H1 (cell line): Measurements from ENCODE around the gene TMEM108. TPM values are rescaled to one million over a fixed set of nuclear protein-coding genes. Genes with fewer than 3 reads are reported as not detected.

Source experiments
- CTCF ChIA-PET: fragments of 300-600 bp; sonication (Branson Sonifier 250); formaldehyde crosslinking; loops from one replicate; lab custom pipeline; 2021; ENCODE audit not compliant: partially characterized antibody; lab: Charles Lee
- POLR2A ChIA-PET: fragments of 300-600 bp; sonication (Branson Sonifier 250); formaldehyde crosslinking; loops from one replicate; lab custom pipeline; 2021; ENCODE audit warnings: inconsistent platforms; ENCODE audit not compliant: partially characterized antibody; lab: Charles Lee
- DNase-seq, 2 experiments: peaks; one replicate each; pipeline versions ENCODE4 v3.0.0 to v3.0.0-alpha.2; 2010 to 2022; ENCODE audit warnings: low spot score in 2 of 2, low read depth in 1 of 2, mixed read lengths in 1 of 2
- FAIRE-seq: peaks from 2 replicates; lab custom pipeline; 2011; peaks lifted over from hg19 to GRCh38; lab: Jason Lieb, UNC
- H2AFZ ChIP-seq: 2 replicates; pipeline ENCODE4 v1.8.1; 2012; ENCODE audit warnings: low read length, inconsistent platforms
- H2AK5ac ChIP-seq: 2 replicates; pipeline ENCODE4 v1.6.1; 2013; ENCODE audit warnings: low read depth, low read length
- H2BK120ac ChIP-seq: replicated peaks from 2 replicates; pipeline ENCODE3; 2013; ENCODE audit warnings: low read depth, low read length, inconsistent platforms
- H2BK12ac ChIP-seq: 2 replicates; pipeline ENCODE4 v1.6.1; 2013; ENCODE audit warnings: low read depth, low read length
- H2BK15ac ChIP-seq: 2 replicates; pipeline ENCODE4 v1.6.1; 2013; ENCODE audit warnings: low read length
- H2BK20ac ChIP-seq: 2 replicates; pipeline ENCODE4 v1.6.1; 2013; ENCODE audit warnings: low read length
- H2BK5ac ChIP-seq: 2 replicates; pipeline ENCODE4 v1.6.1; 2013; ENCODE audit warnings: low read depth, low read length
- H3K14ac ChIP-seq: 2 replicates; pipeline ENCODE4 v1.6.1; 2013; ENCODE audit warnings: inconsistent platforms; ENCODE audit not compliant: insufficient read length
- H3K18ac ChIP-seq: 2 replicates; pipeline ENCODE4 v1.6.1; 2013; ENCODE audit warnings: low read length; ENCODE audit errors: extremely low read depth
- H3K23ac ChIP-seq: 2 replicates; pipeline ENCODE4 v1.6.1; 2013; ENCODE audit warnings: inconsistent platforms; ENCODE audit not compliant: insufficient read length
- H3K23me2 ChIP-seq: 2 replicates; pipeline ENCODE4 v1.6.1; 2013; ENCODE audit warnings: low read depth, low read length
- H3K27ac ChIP-seq: 2 replicates; pipeline ENCODE4 v1.6.1; 2011; ENCODE audit warnings: low read depth, low read length, inconsistent platforms
- H3K27me3 ChIP-seq, 4 experiments: replicated peaks in 1 of 4; 1 replicate in 1 of 4; 2 replicates in 3 of 4; pipeline versions ENCODE4 v1.6.1 to v1.8.1; 2011 to 2013; ENCODE audit warnings: low read length in 3 of 4, mild to moderate bottlenecking in 3 of 4, inconsistent platforms in 2 of 4, mixed read lengths in 2 of 4, moderate library complexity in 1 of 4; ENCODE audit not compliant: control insufficient read depth in 3 of 4, insufficient read depth in 3 of 4; ENCODE audit errors: extremely low read depth in 1 of 4
- H3K36me3 ChIP-seq, 4 experiments: 2 replicates each; pipeline versions ENCODE4 v1.6.1 to v1.8.1; 2011 to 2013; ENCODE audit warnings: mild to moderate bottlenecking in 4 of 4, low read length in 3 of 4, moderate library complexity in 2 of 4, control low read depth in 1 of 4, inconsistent platforms in 1 of 4; ENCODE audit not compliant: insufficient read depth in 4 of 4, control insufficient read depth in 2 of 4
- H3K4ac ChIP-seq: replicated peaks from 2 replicates; pipeline ENCODE3; 2013; ENCODE audit warnings: low read length, low read depth, mixed read lengths, inconsistent platforms; ENCODE audit not compliant: insufficient read length
- H3K4me1 ChIP-seq, 4 experiments: replicated peaks in 1 of 4; 1 replicate in 1 of 4; 2 replicates in 3 of 4; pipeline versions ENCODE4 v1.6.1 to v1.8.1; 2011 to 2013; ENCODE audit warnings: low read length in 3 of 4, inconsistent platforms in 2 of 4, mixed read lengths in 1 of 4; ENCODE audit not compliant: insufficient read depth in 4 of 4, control insufficient read depth in 3 of 4
- H3K4me2 ChIP-seq, 2 experiments: 2 replicates each; pipeline versions ENCODE4 v1.6.1 to v1.8.1; 2011 to 2013; ENCODE audit warnings: low read depth in 2 of 2, low read length in 2 of 2, control low read depth in 1 of 2, inconsistent platforms in 1 of 2, mild to moderate bottlenecking in 1 of 2; ENCODE audit not compliant: insufficient read depth in 1 of 2
- H3K4me3 ChIP-seq, 4 experiments: fragments of 200-600, 300-600 bp in 1 of 4; sonication (generic), shearing (Covaris generic), sonication (Bioruptor Twin) in 1 of 4; 2 replicates each; pipeline versions ENCODE4 v1.5.1 to v1.8.1; 2011 to 2016; ENCODE audit warnings: low read length in 4 of 4, low read depth in 3 of 4, control low read depth in 2 of 4, inconsistent platforms in 2 of 4, mild to moderate bottlenecking in 2 of 4, mixed read lengths in 1 of 4, moderate library complexity in 1 of 4; ENCODE audit not compliant: insufficient read depth in 2 of 4; ENCODE audit errors: extremely low read depth in 1 of 4
- H3K56ac ChIP-seq: replicated peaks from 2 replicates; pipeline ENCODE3; 2013; ENCODE audit warnings: low read depth, mild to moderate bottlenecking, mixed read lengths, low read length, inconsistent platforms; ENCODE audit not compliant: insufficient read length
- H3K79me1 ChIP-seq: 2 replicates; pipeline ENCODE4 v1.6.1; 2013; ENCODE audit warnings: low read depth, low read length, control low read depth
- H3K79me2 ChIP-seq, 2 experiments: 2 replicates each; pipeline versions ENCODE4 v1.6.1 to v1.8.1; 2012 to 2013; ENCODE audit warnings: low read length in 2 of 2, mild to moderate bottlenecking in 2 of 2, inconsistent platforms in 1 of 2; ENCODE audit not compliant: insufficient read depth in 2 of 2, control insufficient read depth in 1 of 2
- H3K9ac ChIP-seq, 4 experiments: replicated peaks in 1 of 4; 1 replicate in 1 of 4; 2 replicates in 3 of 4; pipeline versions ENCODE4 v1.6.1 to v1.8.1; 2011 to 2013; ENCODE audit warnings: low read depth in 3 of 4, low read length in 3 of 4, control low read depth in 2 of 4, mild to moderate bottlenecking in 2 of 4, moderate library complexity in 2 of 4, inconsistent platforms in 1 of 4; ENCODE audit errors: extremely low read depth in 1 of 4
- H3K9me3 ChIP-seq, 2 experiments: 2 replicates each; pipeline versions ENCODE4 v1.6.1 to v1.8.1; 2012 to 2013; ENCODE audit warnings: mild to moderate bottlenecking in 2 of 2, moderate library complexity in 2 of 2, control low read depth in 1 of 2, inconsistent platforms in 1 of 2, low read depth in 1 of 2, low read length in 1 of 2, mixed read lengths in 1 of 2; ENCODE audit not compliant: insufficient read depth in 2 of 2
- H4K20me1 ChIP-seq, 2 experiments: replicated peaks in 1 of 2; 2 replicates each; pipeline versions ENCODE3 to v1.8.1; 2011 to 2013; ENCODE audit warnings: inconsistent platforms in 2 of 2, low read length in 2 of 2, mild to moderate bottlenecking in 1 of 2; ENCODE audit not compliant: insufficient read depth in 2 of 2, control insufficient read depth in 1 of 2
- H4K5ac ChIP-seq: 2 replicates; pipeline ENCODE4 v1.6.1; 2013; ENCODE audit warnings: low read length, low read depth, mixed read lengths, inconsistent platforms; ENCODE audit not compliant: insufficient read length
- H4K8ac ChIP-seq: 2 replicates; pipeline ENCODE4 v1.8.0; 2013; ENCODE audit warnings: mild to moderate bottlenecking, moderate library complexity, low read length, inconsistent platforms; ENCODE audit not compliant: insufficient read depth; ENCODE audit errors: extremely low read depth
- H4K91ac ChIP-seq: replicated peaks from 2 replicates; pipeline ENCODE3; 2013; ENCODE audit warnings: low read length, mixed read lengths, inconsistent platforms; ENCODE audit not compliant: insufficient read length
- BCL11A ChIP-seq, 2 experiments: IDR thresholded peaks; one replicate each; pipeline ENCODE4 v1.6.1; 2011; ENCODE audit warnings: low read depth in 2 of 2, low read length in 2 of 2, mild to moderate bottlenecking in 2 of 2
- CHD1 ChIP-seq: IDR thresholded peaks from 2 replicates; pipeline ENCODE4 v1.6.1; 2012; ENCODE audit warnings: low read depth, low read length, improper control_type of control experiment
- CREB1 ChIP-seq: IDR thresholded peaks from 2 replicates; pipeline ENCODE4 v1.6.1; 2012; ENCODE audit warnings: inconsistent platforms
- EGR1 ChIP-seq: IDR thresholded peaks from 2 replicates; pipeline ENCODE4 v1.6.1; 2011; ENCODE audit warnings: low read depth, low read length, borderline replicate concordance
- KDM4A ChIP-seq: IDR thresholded peaks from one replicate; pipeline ENCODE4 v1.7.1; 2012; ENCODE audit warnings: low read depth, mild to moderate bottlenecking, moderate library complexity, low read length, inconsistent platforms; ENCODE audit not compliant: severe bottlenecking
- POLR2AphosphoS5 ChIP-seq: IDR thresholded peaks from 2 replicates; pipeline ENCODE4 v1.6.1; 2011; ENCODE audit warnings: low read depth, low read length
- POU5F1 ChIP-seq: IDR thresholded peaks from 2 replicates; pipeline ENCODE4 v1.6.1; 2011; ENCODE audit warnings: low read depth, mild to moderate bottlenecking, low read length, moderate library complexity
- RNF2 ChIP-seq: fragments of 200-900, 300-1000 bp; sonication (generic); IDR thresholded peaks from 2 replicates; pipeline ENCODE4 v1.7.1; 2016; ENCODE audit warnings: borderline replicate concordance, low read depth, mild to moderate bottlenecking, antibody characterized with exemption, low read length; ENCODE audit not compliant: poor library complexity, severe bottlenecking; ENCODE audit errors: missing control alignments
- SIX5 ChIP-seq: IDR thresholded peaks from 2 replicates; pipeline ENCODE4 v1.6.1; 2011; ENCODE audit warnings: mild to moderate bottlenecking, low read depth, low read length
- TAF1 ChIP-seq: IDR thresholded peaks from 2 replicates; pipeline ENCODE4 v1.6.1; 2011; ENCODE audit warnings: mild to moderate bottlenecking, low read depth, low read length
- TCF12 ChIP-seq: IDR thresholded peaks from 2 replicates; pipeline ENCODE4 v1.6.1; 2011; ENCODE audit warnings: low read depth, mild to moderate bottlenecking, low read length
- YY1 ChIP-seq: IDR thresholded peaks from 2 replicates; pipeline ENCODE4 v1.6.1; 2011; ENCODE audit warnings: low read depth, mild to moderate bottlenecking, low read length
- ZNF274 ChIP-seq: IDR thresholded peaks from 2 replicates; pipeline ENCODE4 v1.7.0; 2012; ENCODE audit warnings: low read length, borderline replicate concordance; ENCODE audit errors: extremely low read depth
- WGBS, 2 experiments: shearing (Covaris generic) in 1 of 2; methylation state at CpG; one replicate each; pipeline versions ENCODE4 v1.1.6 to v1.1.7; 2013 to 2015; ENCODE audit warnings: low lambda C conversion rate in 2 of 2, mixed read lengths in 2 of 2, inconsistent platforms in 1 of 2, low coverage in 1 of 2, missing lambda C conversion rate in 1 of 2; ENCODE audit not compliant: insufficient replicate concordance in 2 of 2, insufficient coverage in 1 of 2, insufficient read length in 1 of 2; ENCODE audit errors: extremely low coverage in 1 of 2, missing lambda C conversion rate in 1 of 2; 5-methylcytosine and 5-hydroxymethylcytosine counted together
- polyA plus RNA-seq, 7 experiments: library from polyadenylated mRNA; depleted of rRNA in 3 of 7; stranded (reverse) in 5 of 7; unstranded in 2 of 7; fragments of >200 nt in 5 of 7; fragments of 200-250 nt in 2 of 7; gene quantifications; 1 replicate in 5 of 7; 2 replicates in 1 of 7; 4 replicates in 1 of 7; pipeline versions ENCODE4 v1.2.1 to v1.2.3, GENCODE V29; 2011 to 2013; ENCODE audit warnings: missing spikeins in 2 of 7, mixed read lengths in 2 of 7
- total RNA-seq: library from RNA; stranded (reverse); fragmentation: NEBNext Ultra II Directional; extraction: Animal tissue kit (Norgen Biotek cat#: 25700); gene quantifications from 2 replicates; pipeline ENCODE4 v1.2.1, GENCODE V29; 2021
- TF ChIP-seq, protein P1 (sequence below): IDR thresholded peaks from 2 replicates; pipeline ENCODE4 v1.6.1; 2011; ENCODE audit warnings: low read length, improper control_type of control experiment

TMEM108 gene
- total and polyA plus RNA-seq, 2 of the 8 experiments (the other 6 are each of a cell fraction or from before 2014, with no cell fraction given): 14.3 to 16.2 TPM

DNA sequence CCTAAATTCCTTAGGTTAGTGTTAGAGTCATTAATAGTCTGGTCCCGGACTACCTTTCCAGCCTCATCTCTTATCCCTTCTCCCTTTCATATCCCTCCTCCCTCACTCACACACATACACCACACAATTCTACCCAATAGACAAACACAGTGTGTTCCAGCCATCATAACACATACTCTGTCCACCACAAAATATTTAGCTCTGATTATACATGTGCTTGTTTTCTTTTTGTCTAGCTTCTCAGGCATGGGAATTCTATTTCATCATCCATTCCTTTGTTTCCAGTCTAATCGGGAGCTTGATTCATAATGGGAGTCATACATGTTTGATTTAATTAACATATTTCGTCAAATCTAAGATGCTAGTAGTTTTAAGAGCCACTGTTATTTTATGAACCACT, 199.8 kb downstream of the TMEM108 start:
- Histone ChIP-seq H4K5ac (no peak overlapping the region), H3K79me1 (no peaks in the 10 kb centered on the region)
- POLR2A ChIA-PET: no interaction called here

More for the DNA sequence above, 199.8 kb downstream of the TMEM108 start:
- TF ChIP-seq, protein P1, sequence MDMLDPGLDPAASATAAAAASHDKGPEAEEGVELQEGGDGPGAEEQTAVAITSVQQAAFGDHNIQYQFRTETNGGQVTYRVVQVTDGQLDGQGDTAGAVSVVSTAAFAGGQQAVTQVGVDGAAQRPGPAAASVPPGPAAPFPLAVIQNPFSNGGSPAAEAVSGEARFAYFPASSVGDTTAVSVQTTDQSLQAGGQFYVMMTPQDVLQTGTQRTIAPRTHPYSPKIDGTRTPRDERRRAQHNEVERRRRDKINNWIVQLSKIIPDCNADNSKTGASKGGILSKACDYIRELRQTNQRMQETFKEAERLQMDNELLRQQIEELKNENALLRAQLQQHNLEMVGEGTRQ: no peak
- TF ChIP-seq TCF12 (no peak), SIX5 (no peak), KDM4A (no peak), RNF2 (no peak), BCL11A (IDR thresholded peaks at IDR 0.05; ENCODE audit: low read depth in 2 of 2, low read length in 2 of 2) (no peak), TAF1 (no peak), CHD1 (no peak), ZNF274 (no peak), CREB1 (no peak), EGR1 (no peak), POU5F1 (no peak), YY1 (no peak), POLR2AphosphoS5 (no peak)
- no peak overlapping the region for H2BK5ac ChIP-seq
- no peak overlapping the region for H2BK15ac ChIP-seq
- H4K8ac ChIP-seq: no peak overlapping the region
- H3K9ac ChIP-seq: no peak overlapping the region; a peak in 1 of 7 replicates
- H4K91ac ChIP-seq: no peak overlapping the region
- WGBS, 2 experiments: 91% methylated on average over 3 of the region's 3 CpGs; no CpG with 5 or more reads in 1 of the 2 experiments
- H3K36me3 ChIP-seq: no peaks in the 10 kb centered on the region
- H3K4ac ChIP-seq: no peak overlapping the region
- no peaks in the 10 kb centered on the region; a peak in 1 of 4 replicates for H3K9me3 ChIP-seq
- H3K79me2 ChIP-seq: no peaks in the 10 kb centered on the region; a peak in 1 of 4 replicates
- no peak overlapping the region for H2BK120ac ChIP-seq
- H3K14ac ChIP-seq: no peak overlapping the region
- no peak overlapping the region for H2BK20ac ChIP-seq
- H2AK5ac ChIP-seq: no peak overlapping the region
- no peak overlapping the region for H3K56ac ChIP-seq
- H4K20me1 ChIP-seq: no peaks in the 10 kb centered on the region
- peaks cover 0 to 1% (median 0%) of the 10 kb centered on the region in 4 experiments; a peak in 1 of 7 replicates for H3K27me3 ChIP-seq
- H3K4me2 ChIP-seq: no peak overlapping the region
- no peak for FAIRE-seq
- no peak overlapping the region for H2AFZ ChIP-seq
- H2BK12ac ChIP-seq: no peak overlapping the region
- no peaks in the 10 kb centered on the region for H3K4me1 ChIP-seq
- no peak overlapping the region for H3K27ac ChIP-seq
- H3K4me3 ChIP-seq: no peak overlapping the region
- H3K23ac ChIP-seq: no peak overlapping the region
- H3K18ac ChIP-seq: no peak overlapping the region
- no peaks in the 10 kb centered on the region; the same call in 1 of the 2 replicates for H3K23me2 ChIP-seq
- no peak for DNase-seq
- CTCF ChIA-PET: interaction anchor here (1.6 to 2.6 kb wide), 3 partner anchors 8 to 17 kb away, joined by 3 to 11 read pairs (median 4); no protein-coding TSS in a partner anchor
